Spinal cord (tissue), 10 donors: ENCODE data around the gene SIX3. TPM values are rescaled to one million over a fixed set of nuclear protein-coding genes. Genes with fewer than 3 reads are reported as not detected.

Experiments
- DNase-seq, 6 donors: peaks; one replicate each; pipeline versions ENCODE4 v3.0.0 to v3.0.0-alpha.2; 2013 to 2015; ENCODE audit warnings: low spot score in 6 of 6, low read depth in 4 of 6
- H3K27ac ChIP-seq: one replicate; pipeline ENCODE4 v1.5.1; 2013; ENCODE audit warnings: low read depth, low read length, control low read depth
- H3K27me3 ChIP-seq: one replicate; pipeline ENCODE4 v1.6.1; 2013; ENCODE audit warnings: low read length; ENCODE audit not compliant: control insufficient read depth, insufficient read depth
- H3K36me3 ChIP-seq: one replicate; pipeline ENCODE4 v1.6.1; 2013; ENCODE audit warnings: low read length; ENCODE audit not compliant: control insufficient read depth, insufficient read depth
- H3K4me1 ChIP-seq: one replicate; pipeline ENCODE4 v1.6.1; 2013; ENCODE audit warnings: low read length; ENCODE audit not compliant: control insufficient read depth, insufficient read depth
- H3K4me3 ChIP-seq: one replicate; pipeline ENCODE4 v1.5.1; 2013; ENCODE audit warnings: low read depth, low read length, control low read depth
- H3K9me3 ChIP-seq: one replicate; pipeline ENCODE4 v1.6.1; 2013; ENCODE audit warnings: low read length; ENCODE audit not compliant: control insufficient read depth, insufficient read depth
- WGBS: methylation state at CpG from one replicate; pipeline ENCODE4 v1.1.5; 2013; ENCODE audit warnings: missing lambda C conversion rate; ENCODE audit not compliant: insufficient coverage; 5-methylcytosine and 5-hydroxymethylcytosine counted together
- polyA plus RNA-seq, 2 donors: library from polyadenylated mRNA; unstranded; fragments of 120-200 nt; gene quantifications; one replicate each; pipeline ENCODE4 v1.2.1, GENCODE V29; 2013; ENCODE audit not compliant: insufficient read length in 2 of 2
- total RNA-seq, 2 donors: library from RNA; depleted of rRNA in 1 of 2; stranded (reverse); fragments of 120-200 nt in 1 of 2; fragments of >200 nt in 1 of 2; gene quantifications; one replicate each; pipeline versions ENCODE4 v1.2.3 to v1.2.4, GENCODE V29; 2013 to 2014
- donor health status: healthy.

Gene SIX3
- total and polyA plus RNA-seq, 4 donors, result 0.28 TPM; not detected in 3

DNA sequence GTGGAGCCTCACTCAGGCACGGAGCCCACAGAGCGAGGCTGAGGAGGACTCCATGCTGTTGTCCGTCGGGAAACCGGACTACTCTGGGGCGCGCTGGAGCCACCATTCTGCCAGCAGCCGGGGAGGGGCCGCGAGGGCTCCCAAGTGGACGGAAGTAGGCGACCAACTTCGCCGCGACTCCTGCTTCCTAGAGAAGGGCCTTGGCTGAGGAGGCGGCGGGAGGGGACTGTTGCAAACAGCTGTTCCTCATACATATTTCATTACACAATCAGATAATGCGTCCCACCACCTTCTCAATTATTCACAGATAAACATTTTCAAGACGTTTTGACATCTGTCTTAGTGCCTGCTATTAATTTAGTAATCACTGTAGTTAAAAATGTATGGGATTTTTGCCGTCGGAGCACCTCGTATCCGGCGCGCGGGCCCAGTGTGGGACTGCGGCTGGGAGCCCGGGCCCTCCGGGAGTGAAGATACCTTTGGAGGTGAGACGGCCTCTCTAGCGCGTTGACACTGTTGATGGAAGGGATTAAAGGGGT is 11.7 kb upstream of the SIX3 start:
- H3K36me3 ChIP-seq, result no peaks in the 10 kb centered on the region
- H3K9me3 ChIP-seq, result no peaks in the 10 kb centered on the region
- no peak overlapping the region for H3K27ac ChIP-seq
- peaks cover 97% of the 10 kb centered on the region for H3K27me3 ChIP-seq
- DNase-seq, result peak in 1 of 6 donors; percentile 18
- H3K4me3 ChIP-seq, result no peak overlapping the region
- WGBS, result 0% methylated on average over 25 of the region's 32 CpGs
- peaks cover 33% of the 10 kb centered on the region for H3K4me1 ChIP-seq

DNA sequence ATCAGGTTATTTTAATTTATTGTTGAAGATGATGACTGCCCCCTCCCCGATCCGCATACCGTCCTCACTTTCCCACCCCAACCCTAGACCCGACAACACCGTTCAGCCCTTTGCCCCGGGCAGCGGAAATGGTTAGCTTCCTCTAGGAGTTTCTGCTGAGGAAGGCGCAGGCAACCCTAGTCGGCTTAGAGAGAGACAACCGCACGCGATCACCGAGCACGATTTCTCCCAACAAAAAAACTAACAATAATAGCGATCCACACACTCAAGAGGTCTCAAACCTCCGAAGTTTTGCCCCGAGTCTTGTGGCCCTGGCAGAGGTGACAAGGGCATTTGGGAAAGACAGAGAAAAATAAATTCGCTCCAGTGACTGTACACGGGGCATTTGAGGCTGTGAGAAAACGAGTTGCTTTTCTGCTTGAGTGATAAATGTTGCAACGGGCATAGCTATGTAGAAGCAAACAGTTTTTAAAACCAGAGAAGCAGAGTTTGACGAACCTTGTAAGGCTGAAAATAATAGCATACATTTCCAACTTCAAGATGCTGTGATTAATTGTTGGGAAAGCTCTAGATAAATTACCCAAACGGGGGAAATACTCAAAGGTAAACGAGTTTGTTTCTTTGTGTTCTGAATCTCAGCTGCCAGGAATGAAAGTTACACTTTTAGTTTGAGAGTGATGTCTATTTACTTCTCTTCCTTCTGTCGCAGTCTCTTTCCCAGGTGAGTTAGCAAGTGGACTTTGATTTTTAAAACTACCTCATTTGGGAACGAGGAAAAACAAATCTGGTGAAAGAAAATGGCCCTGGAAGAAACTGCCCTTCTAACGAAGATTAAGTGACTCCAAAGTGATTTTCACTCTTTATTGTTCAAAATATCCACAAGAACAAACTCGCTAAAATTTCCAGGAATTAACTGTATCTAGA is 11.0 kb upstream of the SIX3 start:
- DNase-seq, result peak in 1 of 6 donors; percentile 59
- Histone ChIP-seq H3K27ac (no peak overlapping the region), H3K27me3 (peaks cover 97% of the 10 kb centered on the region), H3K4me1 (peaks cover 40% of the 10 kb centered on the region), H3K36me3 (no peaks in the 10 kb centered on the region), H3K4me3 (no peak overlapping the region), H3K9me3 (no peaks in the 10 kb centered on the region)
- WGBS, result 2% methylated on average over 17 of the region's 28 CpGs

DNA sequence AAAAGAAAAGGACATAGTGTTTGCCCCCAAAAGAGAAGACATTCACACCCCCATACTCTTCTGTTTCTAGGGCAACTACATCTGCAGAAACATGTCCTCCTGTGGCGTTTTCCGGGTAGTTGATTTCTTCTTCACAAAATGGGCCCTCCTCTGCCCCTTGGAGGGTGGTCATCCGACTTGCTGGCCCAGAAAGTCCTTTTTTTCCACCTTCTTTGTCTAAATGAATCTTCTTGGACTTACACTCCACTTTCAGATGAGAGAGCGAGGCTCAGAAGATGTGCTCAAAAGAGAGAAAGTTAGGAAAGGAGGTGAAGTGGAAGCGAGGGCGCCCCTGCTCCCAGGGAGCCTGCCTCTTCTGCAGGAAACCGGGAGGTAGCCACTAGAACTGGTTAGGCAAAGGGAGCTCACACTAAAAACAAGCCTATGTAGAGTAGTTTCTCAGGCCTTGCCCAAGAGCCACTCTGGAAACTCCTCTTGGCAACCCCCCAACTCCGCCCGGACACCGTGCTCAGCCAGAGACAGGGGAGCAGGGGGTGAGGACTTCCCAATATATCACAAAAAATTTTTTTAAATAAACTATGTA is 10.2 kb upstream of the SIX3 start:
- Histone ChIP-seq H3K4me1 (peaks cover 43% of the 10 kb centered on the region), H3K27me3 (peaks cover 97% of the 10 kb centered on the region), H3K36me3 (no peaks in the 10 kb centered on the region), H3K4me3 (no peak overlapping the region), H3K9me3 (no peaks in the 10 kb centered on the region), H3K27ac (no peak overlapping the region)
- WGBS, result 18% methylated on average over 4 of the region's 10 CpGs
- no peak for DNase-seq

DNA sequence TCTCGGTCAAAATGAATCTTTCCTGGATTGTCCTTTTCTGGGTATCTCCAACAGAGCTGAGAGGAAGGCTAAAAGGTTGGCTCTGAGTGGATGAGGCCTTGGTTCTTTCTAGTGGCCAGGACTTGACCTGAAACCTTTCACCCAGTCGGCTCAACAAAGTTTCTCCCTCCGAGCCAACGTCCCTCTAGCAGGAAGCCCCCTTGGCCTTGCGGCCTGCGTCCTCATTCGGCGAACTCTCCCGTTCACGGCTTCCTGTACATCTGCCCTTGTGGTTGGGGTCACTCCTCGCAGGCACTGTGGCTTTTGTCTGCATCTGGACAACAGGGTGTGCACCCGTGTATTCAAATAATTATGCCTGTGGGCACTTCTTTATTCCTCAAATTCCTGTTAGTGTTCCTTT is 9.4 kb upstream of the SIX3 start:
- peaks cover 43% of the 10 kb centered on the region for H3K4me1 ChIP-seq
- no peak for DNase-seq
- no peak overlapping the region for H3K4me3 ChIP-seq
- WGBS, result 10% methylated on average over 11 of the region's 12 CpGs
- H3K27me3 ChIP-seq, result peaks cover 97% of the 10 kb centered on the region
- H3K36me3 ChIP-seq, result no peaks in the 10 kb centered on the region
- no peak overlapping the region for H3K27ac ChIP-seq
- H3K9me3 ChIP-seq, result no peaks in the 10 kb centered on the region

DNA sequence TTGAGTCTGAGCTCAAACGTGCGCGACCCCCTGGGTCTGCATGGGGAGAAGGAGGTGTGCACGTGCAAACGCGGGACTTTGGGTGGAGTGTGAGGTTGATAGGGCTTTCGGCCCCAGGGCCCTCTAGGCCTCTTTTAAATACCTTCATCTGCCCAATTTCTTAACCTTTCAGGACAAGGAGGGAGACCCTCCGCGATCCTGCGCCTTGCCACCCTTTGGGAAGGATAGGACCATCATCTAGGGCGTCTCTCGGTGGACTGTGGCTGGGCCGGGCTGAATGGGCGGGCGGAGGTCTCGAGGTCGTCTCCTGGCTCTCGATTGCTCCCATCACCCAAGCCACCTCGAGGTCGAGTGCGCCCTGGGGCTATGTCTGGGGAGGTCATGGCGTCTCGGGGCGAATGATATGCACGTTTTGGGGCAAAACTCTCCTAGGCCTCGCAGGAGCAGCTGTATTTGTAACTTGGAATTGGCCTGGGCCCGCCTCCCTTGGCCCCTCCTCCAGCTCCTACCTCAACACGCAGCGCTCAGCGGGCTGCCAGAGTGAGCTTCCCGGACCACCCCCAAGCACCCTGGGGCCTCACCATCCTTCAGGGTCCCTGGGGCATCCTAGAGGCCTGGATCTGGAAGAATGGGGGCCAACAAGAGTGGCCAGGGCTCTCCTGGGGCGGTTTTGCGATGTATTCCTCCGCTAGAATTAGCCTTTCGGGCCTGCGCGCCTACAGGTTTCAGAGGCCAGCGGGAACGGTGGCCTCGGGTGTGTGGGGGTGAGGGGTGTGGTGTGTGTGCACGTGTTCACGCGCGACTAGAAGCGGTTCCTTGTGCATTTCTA is 8.7 kb upstream of the SIX3 start:
- no peak overlapping the region for H3K27ac ChIP-seq

DNA sequence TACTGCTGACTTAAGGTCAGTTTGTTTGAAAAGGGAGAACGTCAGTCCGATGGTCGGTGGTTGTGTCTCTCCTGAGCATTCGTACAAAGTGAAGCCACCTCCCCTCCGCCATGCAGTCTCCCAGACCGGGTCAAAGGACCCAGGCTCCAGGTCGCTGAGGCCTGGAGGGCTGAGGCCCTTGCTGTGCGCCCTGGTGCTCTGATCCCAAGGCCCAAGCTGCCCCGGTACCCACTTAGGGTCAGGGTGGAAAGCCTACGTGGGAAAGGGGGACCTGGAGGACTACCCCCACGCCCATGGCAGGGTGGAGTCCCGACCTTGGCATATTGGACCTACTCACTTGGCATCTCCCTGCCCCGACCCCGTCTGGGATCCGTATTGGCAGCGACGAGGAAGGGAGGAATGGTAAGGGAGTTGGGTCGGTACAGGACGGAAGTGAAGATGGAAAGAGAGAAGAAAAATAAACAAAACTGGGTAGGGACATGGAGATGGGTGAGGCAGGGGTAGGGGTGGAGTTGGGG is 8.0 kb upstream of the SIX3 start:
- DNase-seq, result peak in 1 of 6 donors; percentile 1
- H3K4me1 ChIP-seq, result peaks cover 50% of the 10 kb centered on the region
- no peaks in the 10 kb centered on the region for H3K36me3 ChIP-seq
- H3K9me3 ChIP-seq, result no peaks in the 10 kb centered on the region
- peaks cover 99% of the 10 kb centered on the region for H3K27me3 ChIP-seq
- H3K4me3 ChIP-seq, result no peak overlapping the region
- no peak overlapping the region for H3K27ac ChIP-seq
- WGBS, result 2% methylated on average over 17 of the region's 19 CpGs

More for the DNA sequence above, 8.7 kb upstream of the SIX3 start:
- peaks cover 99% of the 10 kb centered on the region for H3K27me3 ChIP-seq
- H3K4me1 ChIP-seq, result peaks cover 50% of the 10 kb centered on the region
- H3K9me3 ChIP-seq, result no peaks in the 10 kb centered on the region
- no peak overlapping the region for H3K4me3 ChIP-seq
- 1% methylated on average over 40 of the region's 45 CpGs for WGBS
- no peaks in the 10 kb centered on the region for H3K36me3 ChIP-seq
- DNase-seq, result no peak

DNA sequence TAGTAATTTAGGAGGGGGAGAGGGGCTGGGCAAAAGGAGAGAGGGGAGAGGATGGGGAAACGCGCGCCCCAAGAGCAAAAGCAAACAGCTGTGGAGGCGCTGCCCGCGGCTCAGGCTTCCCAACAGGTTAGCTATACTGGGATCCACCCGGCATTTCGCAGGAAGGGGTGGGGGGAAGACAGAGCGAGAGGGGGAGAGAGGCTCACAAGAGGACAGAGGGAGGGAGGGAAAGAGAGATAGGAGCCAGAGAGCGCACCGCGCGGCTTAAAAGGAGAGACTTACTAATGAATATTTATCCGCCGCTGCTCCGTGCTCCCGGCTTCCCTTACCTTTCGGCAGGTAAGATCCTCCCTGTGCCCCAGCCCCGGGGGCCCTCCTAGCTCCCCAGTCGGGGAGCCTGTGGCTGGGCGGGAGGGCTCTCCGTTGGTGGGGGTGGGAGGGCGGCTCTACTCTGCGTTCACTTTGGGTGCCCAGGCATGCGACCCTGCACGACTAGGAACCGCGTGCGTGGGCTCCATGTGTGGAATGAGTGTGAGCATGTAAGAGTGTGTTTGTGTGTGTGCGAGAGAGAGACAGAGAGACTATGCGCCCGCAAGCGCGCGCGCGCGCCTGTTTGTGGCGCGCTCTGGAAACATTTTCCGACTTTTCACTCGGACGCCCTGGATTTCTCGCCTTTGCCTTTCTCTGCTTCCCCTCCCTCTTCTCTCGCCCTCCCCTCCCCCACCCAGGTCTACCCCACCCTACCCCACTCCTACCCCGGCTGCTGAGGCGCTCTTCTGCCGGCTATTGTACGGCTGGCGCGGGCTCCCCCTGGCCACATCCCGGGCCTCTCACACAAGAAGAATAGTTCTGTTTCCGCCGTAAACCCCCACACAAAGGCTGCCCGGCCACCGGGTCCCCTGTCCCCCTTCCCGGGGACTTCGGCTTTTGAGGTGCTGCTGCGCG is 7.2 kb upstream of the SIX3 start:
- Histone ChIP-seq H3K36me3 (no peaks in the 10 kb centered on the region), H3K4me1 (peaks cover 48% of the 10 kb centered on the region), H3K27me3 (peaks cover 99% of the 10 kb centered on the region), H3K27ac (no peak overlapping the region), H3K4me3 (no peak overlapping the region), H3K9me3 (no peaks in the 10 kb centered on the region)
- no peak for DNase-seq
- under 1% methylated on average over 59 of the region's 60 CpGs for WGBS

DNA sequence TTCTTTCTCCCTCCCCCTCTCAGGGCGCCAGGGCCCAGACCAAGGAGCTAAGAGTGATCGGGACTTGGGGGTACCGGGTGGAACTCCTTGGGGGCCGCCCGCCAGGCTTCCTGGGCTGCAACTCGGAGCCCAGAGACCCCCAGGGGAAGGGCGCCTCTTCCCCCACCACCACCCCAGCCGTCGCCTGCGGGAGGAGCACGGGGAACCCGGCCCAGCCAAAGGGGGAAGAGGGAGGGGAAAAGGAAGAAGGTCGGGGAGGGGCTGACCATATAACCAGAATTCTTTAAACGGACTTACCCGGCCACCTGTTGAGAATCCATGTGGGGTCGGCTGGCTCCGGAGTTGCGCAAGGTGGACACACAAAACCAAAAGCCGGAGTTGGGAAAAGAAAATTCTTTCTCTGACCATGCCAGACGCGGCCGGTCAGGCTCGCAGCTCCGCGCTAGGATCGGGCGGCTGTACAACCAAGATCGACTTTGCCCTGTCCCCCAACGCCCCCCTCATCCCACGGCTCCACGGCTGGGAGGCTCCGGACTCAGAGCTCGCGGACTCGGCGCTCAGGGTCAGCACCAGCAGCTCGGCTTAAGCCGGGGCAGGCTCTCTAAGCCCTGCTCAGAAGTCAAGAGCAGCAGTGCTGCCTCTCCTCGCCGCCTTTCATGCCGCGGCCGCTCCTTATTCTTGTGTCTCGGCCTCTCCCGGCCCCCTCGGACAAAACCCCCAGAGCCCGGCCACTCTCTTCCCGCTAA is 6.3 kb upstream of the SIX3 start:
- peaks cover 100% of the 10 kb centered on the region for H3K27me3 ChIP-seq
- WGBS, result under 1% methylated on average over 38 of the region's 48 CpGs
- no peaks in the 10 kb centered on the region for H3K36me3 ChIP-seq
- H3K4me3 ChIP-seq, result no peak overlapping the region
- DNase-seq, result no peak
- H3K9me3 ChIP-seq, result no peaks in the 10 kb centered on the region
- no peak overlapping the region for H3K27ac ChIP-seq
- H3K4me1 ChIP-seq, result peaks cover 52% of the 10 kb centered on the region
